ENCODE results near the gene TBX10.

TBX10 gene

GRCh38 chr11:67630228-67630942 lies 9.2 kb downstream of the TBX10 start:
- Histone ChIP-seq H3K9me3 (replicated peaks; ENCODE audit: insufficient read depth, low read length) (no peaks in the 10 kb centered on the region), H3F3A (ENCODE audit: insufficient read depth, low read length) (peaks cover 14% of the 10 kb centered on the region; the same call in 1 of the 2 replicates), H3K27me3 (replicated peaks; ENCODE audit: insufficient read depth, low read length) (no peaks in the 10 kb centered on the region), H4K20me1 (ENCODE audit: insufficient read depth, low read length) (no peaks in the 10 kb centered on the region), H3K9ac (ENCODE audit: low read length) (peak overlapping the region; percentile 75; the same call in 1 of the 2 replicates), H3K4me2 (ENCODE audit: low read depth, low read length) (peak overlapping the region; percentile 92), H3K36me3 (replicated peaks; ENCODE audit: insufficient read depth, low read length) (no peaks in the 10 kb centered on the region), H2AFZ (ENCODE audit: low read length) (peak overlapping the region; percentile 90), H3K4me3 (ENCODE audit: low read length) (peak overlapping the region; percentile 91), H3K9me2 (replicated peaks; ENCODE audit: insufficient read depth, low read length) (no peaks in the 10 kb centered on the region), H3K79me2 (ENCODE audit: low read length) (peaks cover 12% of the 10 kb centered on the region), H3K27ac (ENCODE audit: low read length) (peak overlapping the region; percentile 87; the same call in 1 of the 2 replicates), H3K4me1 (ENCODE audit: low read length) (peaks cover 17% of the 10 kb centered on the region)
- TF ChIP-seq, protein P1, sequence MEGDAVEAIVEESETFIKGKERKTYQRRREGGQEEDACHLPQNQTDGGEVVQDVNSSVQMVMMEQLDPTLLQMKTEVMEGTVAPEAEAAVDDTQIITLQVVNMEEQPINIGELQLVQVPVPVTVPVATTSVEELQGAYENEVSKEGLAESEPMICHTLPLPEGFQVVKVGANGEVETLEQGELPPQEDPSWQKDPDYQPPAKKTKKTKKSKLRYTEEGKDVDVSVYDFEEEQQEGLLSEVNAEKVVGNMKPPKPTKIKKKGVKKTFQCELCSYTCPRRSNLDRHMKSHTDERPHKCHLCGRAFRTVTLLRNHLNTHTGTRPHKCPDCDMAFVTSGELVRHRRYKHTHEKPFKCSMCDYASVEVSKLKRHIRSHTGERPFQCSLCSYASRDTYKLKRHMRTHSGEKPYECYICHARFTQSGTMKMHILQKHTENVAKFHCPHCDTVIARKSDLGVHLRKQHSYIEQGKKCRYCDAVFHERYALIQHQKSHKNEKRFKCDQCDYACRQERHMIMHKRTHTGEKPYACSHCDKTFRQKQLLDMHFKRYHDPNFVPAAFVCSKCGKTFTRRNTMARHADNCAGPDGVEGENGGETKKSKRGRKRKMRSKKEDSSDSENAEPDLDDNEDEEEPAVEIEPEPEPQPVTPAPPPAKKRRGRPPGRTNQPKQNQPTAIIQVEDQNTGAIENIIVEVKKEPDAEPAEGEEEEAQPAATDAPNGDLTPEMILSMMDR (IDR thresholded peaks at IDR 0.05; ENCODE audit: low read length) = peak; percentile 75
- TF ChIP-seq EZH2phosphoT487 (IDR thresholded peaks at IDR 0.05; ENCODE audit: low read length) (no peak), EZH2 (optimal IDR thresholded peaks at IDR 0.05; ENCODE audit: low read depth, low read length) (no peak)
- DNase-seq = peak; percentile 99

- peak within 1 kb of the TSS; percentile 95 for H3K9ac ChIP-seq (ENCODE audit: low read length)
- peak within 1 kb of the TSS; percentile 91 for H3K4me3 ChIP-seq (ENCODE audit: low read length)
- TF ChIP-seq, protein P1 (IDR thresholded peaks at IDR 0.05; ENCODE audit: low read length) = peak; percentile 94
- TF ChIP-seq EZH2phosphoT487 (IDR thresholded peaks at IDR 0.05; ENCODE audit: low read length) = no peak
- H3K79me2 ChIP-seq (ENCODE audit: low read length) = peaks cover 12% of the 10 kb centered on the region
- peak within 1 kb of the TSS; percentile 97 for H2AFZ ChIP-seq (ENCODE audit: low read length)
- no peaks in the 10 kb centered on the region for H3K9me2 ChIP-seq (replicated peaks; ENCODE audit: insufficient read depth, low read length)
- no peaks in the 10 kb centered on the region for H4K20me1 ChIP-seq (ENCODE audit: insufficient read depth, low read length)
- H3K4me2 ChIP-seq (ENCODE audit: low read depth, low read length) = peak within 1 kb of the TSS; percentile 100
- peaks cover 14% of the 10 kb centered on the region; the same call in 1 of the 2 replicates for H3F3A ChIP-seq (ENCODE audit: insufficient read depth, low read length)
- peak; percentile 93 for DNase-seq
- no peaks in the 10 kb centered on the region for H3K27me3 ChIP-seq (replicated peaks; ENCODE audit: insufficient read depth, low read length)
- peak within 1 kb of the TSS; percentile 87 for H3K27ac ChIP-seq (ENCODE audit: low read length)
- no peaks in the 10 kb centered on the region for H3K9me3 ChIP-seq (replicated peaks; ENCODE audit: insufficient read depth, low read length)
- no peaks in the 10 kb centered on the region for H3K36me3 ChIP-seq (replicated peaks; ENCODE audit: insufficient read depth, low read length)
- H3K4me1 ChIP-seq (ENCODE audit: low read length) = peaks cover 17% of the 10 kb centered on the region
These were observed 10.0 kb downstream of the TBX10 start, which contains the start of gene NUDT8 for GRCh38 chr11:67629386-67630227. TSS of gene NUDT8 (minus strand) at chr11:67629937. CDS start at chr11:67629911, 26 bp downstream.

DNA sequence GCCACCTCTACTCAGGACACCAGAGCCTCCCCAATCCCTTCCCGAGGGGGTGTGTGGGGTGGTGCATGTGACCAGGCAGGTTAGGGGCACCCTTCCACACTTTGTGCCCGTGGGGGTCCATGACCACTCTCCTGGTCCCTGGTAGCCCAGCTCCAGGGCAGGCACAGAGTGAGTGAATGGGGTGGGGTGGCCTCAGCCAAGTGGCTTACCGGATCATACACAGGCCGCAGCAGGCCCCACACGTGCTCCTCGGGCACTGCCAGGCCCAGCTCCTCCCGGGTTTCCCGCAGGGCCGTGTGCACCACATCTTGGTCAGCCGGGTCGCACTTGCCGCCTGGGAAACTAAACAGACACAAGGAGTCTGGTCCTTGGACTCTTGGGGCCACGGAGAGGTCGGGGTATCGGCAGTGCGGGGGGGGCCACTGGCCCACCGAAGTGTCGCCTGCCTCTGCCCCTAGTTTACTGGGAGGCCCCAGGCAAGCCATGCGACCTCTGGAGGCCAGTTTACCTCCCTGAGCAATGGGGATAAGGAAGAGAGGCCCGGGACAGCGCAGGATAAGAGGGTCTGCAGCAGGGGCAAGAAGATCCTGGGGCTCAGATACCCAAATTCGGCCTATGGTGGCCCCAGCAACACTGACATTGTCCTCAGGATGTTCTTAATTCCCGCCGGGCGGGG lies 10.7 kb downstream of the TBX10 start:
- peak overlapping the region; percentile 95 for H3K9ac ChIP-seq (ENCODE audit: low read length)
- DNase-seq = peak; percentile 47
- peak overlapping the region; percentile 87; the same call in 1 of the 2 replicates for H3K27ac ChIP-seq (ENCODE audit: low read length)
- H3F3A ChIP-seq (ENCODE audit: insufficient read depth, low read length) = peaks cover 14% of the 10 kb centered on the region; the same call in 1 of the 2 replicates
- no peaks in the 10 kb centered on the region for H4K20me1 ChIP-seq (ENCODE audit: insufficient read depth, low read length)
- H3K4me1 ChIP-seq (ENCODE audit: low read length) = peaks cover 17% of the 10 kb centered on the region
- no peaks in the 10 kb centered on the region for H3K27me3 ChIP-seq (replicated peaks; ENCODE audit: insufficient read depth, low read length)
- H3K4me2 ChIP-seq (ENCODE audit: low read depth, low read length) = peak overlapping the region; percentile 100
- no peaks in the 10 kb centered on the region for H3K36me3 ChIP-seq (replicated peaks; ENCODE audit: insufficient read depth, low read length)
- H3K4me3 ChIP-seq (ENCODE audit: low read length) = peak overlapping the region; percentile 91
- no peaks in the 10 kb centered on the region for H3K9me2 ChIP-seq (replicated peaks; ENCODE audit: insufficient read depth, low read length)
- H2AFZ ChIP-seq (ENCODE audit: low read length) = peak overlapping the region; percentile 97
- TF ChIP-seq EZH2 (optimal IDR thresholded peaks at IDR 0.05; ENCODE audit: low read depth, low read length) (no peak), EZH2phosphoT487 (IDR thresholded peaks at IDR 0.05; ENCODE audit: low read length) (no peak)
- TF ChIP-seq, protein P1 (IDR thresholded peaks at IDR 0.05; ENCODE audit: low read length) = no peak
- H3K79me2 ChIP-seq (ENCODE audit: low read length) = peaks cover 12% of the 10 kb centered on the region
- no peaks in the 10 kb centered on the region for H3K9me3 ChIP-seq (replicated peaks; ENCODE audit: insufficient read depth, low read length)
